ENCODE data around the gene YIF1A.
"Not testable (repeated sequence)": the region's sequence is repeated elsewhere in the genome, so short reads cannot be mapped to it uniquely, and the experiment has no call there.

YIF1A gene

GRCh38 chr11:66322732-66323427 is 33.9 kb upstream of the YIF1A start:
- H3K4me1 ChIP-seq (ENCODE audit: control insufficient read depth, insufficient read depth, low read length) = peaks cover 41% of the 10 kb centered on the region
- no peaks in the 10 kb centered on the region for H3K27me3 ChIP-seq (ENCODE audit: control insufficient read depth, insufficient read depth, low read length)
- H3K4me3 ChIP-seq (ENCODE audit: low read depth, low read length) = no peak overlapping the region
- no peak overlapping the region for H3K27ac ChIP-seq (ENCODE audit: low read depth, low read length)
- peaks cover 4% of the 10 kb centered on the region; the same call in 1 of the 2 replicates for H3K9me3 ChIP-seq (ENCODE audit: control insufficient read depth, insufficient read depth, low read depth, low read length)
- H3K36me3 ChIP-seq (ENCODE audit: control insufficient read depth, insufficient read depth, low read length) = no peaks in the 10 kb centered on the region
- no peak overlapping the region for H3K9ac ChIP-seq (ENCODE audit: low read length)

GRCh38 chr11:66321606-66322005 is 32.7 kb upstream of the YIF1A start:
- Histone ChIP-seq H3K4me3 (ENCODE audit: low read depth, low read length) (no peak overlapping the region), H3K27me3 (ENCODE audit: control insufficient read depth, insufficient read depth, low read length) (no peaks in the 10 kb centered on the region), H3K9me3 (ENCODE audit: control insufficient read depth, insufficient read depth, low read depth, low read length) (peaks cover 4% of the 10 kb centered on the region; the same call in 1 of the 2 replicates), H3K27ac (ENCODE audit: low read depth, low read length) (no peak overlapping the region), H3K36me3 (ENCODE audit: control insufficient read depth, insufficient read depth, low read length) (no peaks in the 10 kb centered on the region), H3K9ac (ENCODE audit: low read length) (no peak overlapping the region), H3K4me1 (ENCODE audit: control insufficient read depth, insufficient read depth, low read length) (peaks cover 40% of the 10 kb centered on the region)

GRCh38 chr11:66320748-66321147 is 31.8 kb upstream of the YIF1A start:
- peaks cover 39% of the 10 kb centered on the region for H3K4me1 ChIP-seq (ENCODE audit: control insufficient read depth, insufficient read depth, low read length)
- H3K27ac ChIP-seq (ENCODE audit: low read depth, low read length); H3K27me3 ChIP-seq (ENCODE audit: control insufficient read depth, insufficient read depth, low read length); H3K36me3 ChIP-seq (ENCODE audit: control insufficient read depth, insufficient read depth, low read length); H3K9me3 ChIP-seq (ENCODE audit: control insufficient read depth, insufficient read depth, low read depth, low read length); H3K9ac ChIP-seq (ENCODE audit: low read length); H3K4me3 ChIP-seq (ENCODE audit: low read depth, low read length): not testable (repeated sequence)

GRCh38 chr11:66320289-66320688 is 31.3 kb upstream of the YIF1A start:
- not testable (repeated sequence) for H3K4me3 ChIP-seq (ENCODE audit: low read depth, low read length); H3K9ac ChIP-seq (ENCODE audit: low read length); H3K9me3 ChIP-seq (ENCODE audit: control insufficient read depth, insufficient read depth, low read depth, low read length); H3K27ac ChIP-seq (ENCODE audit: low read depth, low read length); H3K27me3 ChIP-seq (ENCODE audit: control insufficient read depth, insufficient read depth, low read length); H3K36me3 ChIP-seq (ENCODE audit: control insufficient read depth, insufficient read depth, low read length)
- peaks cover 35% of the 10 kb centered on the region for H3K4me1 ChIP-seq (ENCODE audit: control insufficient read depth, insufficient read depth, low read length)

- Histone ChIP-seq H3K4me1 (ENCODE audit: control insufficient read depth, insufficient read depth, low read length) (peaks cover 29% of the 10 kb centered on the region), H3K27me3 (ENCODE audit: control insufficient read depth, insufficient read depth, low read length) (no peaks in the 10 kb centered on the region; the same call in 1 of the 2 replicates), H3K36me3 (ENCODE audit: control insufficient read depth, insufficient read depth, low read length) (no peaks in the 10 kb centered on the region), H3K27ac (ENCODE audit: low read depth, low read length) (no peak overlapping the region), H3K9me3 (ENCODE audit: control insufficient read depth, insufficient read depth, low read depth, low read length) (peaks cover 4% of the 10 kb centered on the region; the same call in 1 of the 2 replicates), H3K4me3 (ENCODE audit: low read depth, low read length) (no peak overlapping the region), H3K9ac (ENCODE audit: low read length) (no peak overlapping the region)
Observed at GRCh38 chr11:66318600-66318970, 29.6 kb upstream of the YIF1A start.

- peaks cover 4% of the 10 kb centered on the region; the same call in 1 of the 2 replicates for H3K9me3 ChIP-seq (ENCODE audit: control insufficient read depth, insufficient read depth, low read depth, low read length)
- no peaks in the 10 kb centered on the region for H3K36me3 ChIP-seq (ENCODE audit: control insufficient read depth, insufficient read depth, low read length)
- peak overlapping the region; percentile 20 for H3K9ac ChIP-seq (ENCODE audit: low read length)
- peaks cover 29% of the 10 kb centered on the region for H3K4me1 ChIP-seq (ENCODE audit: control insufficient read depth, insufficient read depth, low read length)
- peak overlapping the region; percentile 43; the same call in 1 of the 2 replicates for H3K27ac ChIP-seq (ENCODE audit: low read depth, low read length)
- H3K27me3 ChIP-seq (ENCODE audit: control insufficient read depth, insufficient read depth, low read length) = no peaks in the 10 kb centered on the region; the same call in 1 of the 2 replicates
- H3K4me3 ChIP-seq (ENCODE audit: low read depth, low read length) = 0 out of 2 replicates have a peak overlapping the region, but pooled peaks have one; percentile 1
Observed at GRCh38 chr11:66317723-66318599, 29.0 kb upstream of the YIF1A start.

GRCh38 chr11:66317322-66317722 is 28.4 kb upstream of the YIF1A start:
- Histone ChIP-seq H3K36me3 (ENCODE audit: control insufficient read depth, insufficient read depth, low read length) (no peaks in the 10 kb centered on the region), H3K9me3 (ENCODE audit: control insufficient read depth, insufficient read depth, low read depth, low read length) (peaks cover 4% of the 10 kb centered on the region; the same call in 1 of the 2 replicates), H3K27ac (ENCODE audit: low read depth, low read length) (peak overlapping the region; percentile 43; the same call in 1 of the 2 replicates), H3K4me3 (ENCODE audit: low read depth, low read length) (0 out of 2 replicates have a peak overlapping the region, but pooled peaks have one; percentile 1), H3K27me3 (ENCODE audit: control insufficient read depth, insufficient read depth, low read length) (no peaks in the 10 kb centered on the region; the same call in 1 of the 2 replicates), H3K4me1 (ENCODE audit: control insufficient read depth, insufficient read depth, low read length) (peaks cover 29% of the 10 kb centered on the region), H3K9ac (ENCODE audit: low read length) (peak overlapping the region; percentile 20)

- no peaks in the 10 kb centered on the region; the same call in 1 of the 2 replicates for H3K27me3 ChIP-seq (ENCODE audit: control insufficient read depth, insufficient read depth, low read length)
- 0 out of 2 replicates have a peak within 1 kb of the TSS, but pooled peaks have one; percentile 1 for H3K4me3 ChIP-seq (ENCODE audit: low read depth, low read length)
- peak within 1 kb of the TSS; percentile 43; the same call in 1 of the 2 replicates for H3K27ac ChIP-seq (ENCODE audit: low read depth, low read length)
- peak within 1 kb of the TSS; percentile 20 for H3K9ac ChIP-seq (ENCODE audit: low read length)
- peaks cover 29% of the 10 kb centered on the region for H3K4me1 ChIP-seq (ENCODE audit: control insufficient read depth, insufficient read depth, low read length)
- H3K9me3 ChIP-seq (ENCODE audit: control insufficient read depth, insufficient read depth, low read depth, low read length) = peaks cover 4% of the 10 kb centered on the region; the same call in 1 of the 2 replicates
- no peaks in the 10 kb centered on the region for H3K36me3 ChIP-seq (ENCODE audit: control insufficient read depth, insufficient read depth, low read length)
Observed at GRCh38 chr11:66316849-66317251, 27.9 kb upstream of the YIF1A start, which contains the start of gene CD248. TSS of gene CD248 (minus strand) at chr11:66317044. CDS start at chr11:66317027, 17 bp downstream.

- no peaks in the 10 kb centered on the region; the same call in 1 of the 2 replicates for H3K27me3 ChIP-seq (ENCODE audit: control insufficient read depth, insufficient read depth, low read length)
- no peak overlapping the region for H3K9ac ChIP-seq (ENCODE audit: low read length)
- peaks cover 33% of the 10 kb centered on the region for H3K4me1 ChIP-seq (ENCODE audit: control insufficient read depth, insufficient read depth, low read length)
- no peak overlapping the region for H3K4me3 ChIP-seq (ENCODE audit: low read depth, low read length)
- no peak overlapping the region for H3K27ac ChIP-seq (ENCODE audit: low read depth, low read length)
- H3K36me3 ChIP-seq (ENCODE audit: control insufficient read depth, insufficient read depth, low read length) = no peaks in the 10 kb centered on the region
- peaks cover 4% of the 10 kb centered on the region; the same call in 1 of the 2 replicates for H3K9me3 ChIP-seq (ENCODE audit: control insufficient read depth, insufficient read depth, low read depth, low read length)
Observed at GRCh38 chr11:66315921-66316811, 27.2 kb upstream of the YIF1A start.

- Histone ChIP-seq H3K27me3 (ENCODE audit: control insufficient read depth, insufficient read depth, low read length) (no peaks in the 10 kb centered on the region; the same call in 1 of the 2 replicates), H3K9me3 (ENCODE audit: control insufficient read depth, insufficient read depth, low read depth, low read length) (peaks cover 4% of the 10 kb centered on the region; the same call in 1 of the 2 replicates), H3K27ac (ENCODE audit: low read depth, low read length) (no peak overlapping the region), H3K4me1 (ENCODE audit: control insufficient read depth, insufficient read depth, low read length) (peaks cover 36% of the 10 kb centered on the region), H3K4me3 (ENCODE audit: low read depth, low read length) (no peak overlapping the region), H3K9ac (ENCODE audit: low read length) (no peak overlapping the region), H3K36me3 (ENCODE audit: control insufficient read depth, insufficient read depth, low read length) (no peaks in the 10 kb centered on the region)
Observed at GRCh38 chr11:66315498-66315885, 26.5 kb upstream of the YIF1A start.

Data from HUES6 (cell line).